ENCODE measurements around the gene CELSR1. TPM values are rescaled to one million over a fixed set of nuclear protein-coding genes. Genes with fewer than 3 reads are reported as not detected.

The CELSR1 gene
- total and polyA plus RNA-seq, 2 of the 13 experiments (the other 11 are each of a cell fraction or from before 2014, with no cell fraction given): 0.78 to 1.8 TPM

GRCh38 chr22:46542011-46542985, 4.9 kb upstream of the CELSR1 start (continued):
- TF ChIP-seq ZNF639 (CRISPR knock-in tag; conservative IDR thresholded peaks at IDR 0.05) (no peak), CREM (IDR thresholded peaks at IDR 0.05) (no peak), CREM (CRISPR knock-in tag; IDR thresholded peaks at IDR 0.05) (no peak), ZNF225 (CRISPR knock-in tag; IDR thresholded peaks at IDR 0.05) (peak; percentile 88; the same call in 1 of the 2 replicates), NR2F2 (IDR thresholded peaks at IDR 0.05; ENCODE audit: borderline replicate concordance, low read depth) (no peak), KDM3A (CRISPR knock-in tag; IDR thresholded peaks at IDR 0.05; ENCODE audit: low read depth) (peak; percentile 50; the same call in 1 of the 2 replicates), ZNF790 (CRISPR knock-in tag; IDR thresholded peaks at IDR 0.05; ENCODE audit: borderline replicate concordance) (no peak), MXD1 (CRISPR knock-in tag; IDR thresholded peaks at IDR 0.05) (peak; percentile 46; the same call in 1 of the 2 replicates), ZNF691 (CRISPR knock-in tag; IDR thresholded peaks at IDR 0.05; ENCODE audit: borderline replicate concordance, low read depth) (peak; percentile 70; the same call in 1 of the 2 replicates), ZNF124 (CRISPR knock-in tag; IDR thresholded peaks at IDR 0.05) (no peak), SIN3B (IDR thresholded peaks at IDR 0.05; ENCODE audit: low read length) (no peak), ZNF772 (CRISPR knock-in tag; IDR thresholded peaks at IDR 0.05) (no peak), KDM2A (CRISPR knock-in tag; IDR thresholded peaks at IDR 0.05; ENCODE audit: borderline replicate concordance, low read depth) (peak; percentile 63; the same call in 1 of the 2 replicates), THAP9 (CRISPR knock-in tag; IDR thresholded peaks at IDR 0.05; ENCODE audit: borderline replicate concordance) (peak; percentile 55; the same call in 1 of the 2 replicates), GATA4 (IDR thresholded peaks at IDR 0.05; ENCODE audit: borderline replicate concordance, low read depth) (no peak), NFYB (CRISPR knock-in tag; IDR thresholded peaks at IDR 0.05) (peak; percentile 16; the same call in 1 of the 2 replicates), KAT2B (IDR thresholded peaks at IDR 0.05; ENCODE audit: borderline replicate concordance, low read depth, low read length) (no peak), ZNF644 (CRISPR knock-in tag; IDR thresholded peaks at IDR 0.05; ENCODE audit: low read depth) (no peak), ZFP1 (CRISPR knock-in tag; IDR thresholded peaks at IDR 0.05) (no peak)
- TF ChIP-seq, protein P1, sequence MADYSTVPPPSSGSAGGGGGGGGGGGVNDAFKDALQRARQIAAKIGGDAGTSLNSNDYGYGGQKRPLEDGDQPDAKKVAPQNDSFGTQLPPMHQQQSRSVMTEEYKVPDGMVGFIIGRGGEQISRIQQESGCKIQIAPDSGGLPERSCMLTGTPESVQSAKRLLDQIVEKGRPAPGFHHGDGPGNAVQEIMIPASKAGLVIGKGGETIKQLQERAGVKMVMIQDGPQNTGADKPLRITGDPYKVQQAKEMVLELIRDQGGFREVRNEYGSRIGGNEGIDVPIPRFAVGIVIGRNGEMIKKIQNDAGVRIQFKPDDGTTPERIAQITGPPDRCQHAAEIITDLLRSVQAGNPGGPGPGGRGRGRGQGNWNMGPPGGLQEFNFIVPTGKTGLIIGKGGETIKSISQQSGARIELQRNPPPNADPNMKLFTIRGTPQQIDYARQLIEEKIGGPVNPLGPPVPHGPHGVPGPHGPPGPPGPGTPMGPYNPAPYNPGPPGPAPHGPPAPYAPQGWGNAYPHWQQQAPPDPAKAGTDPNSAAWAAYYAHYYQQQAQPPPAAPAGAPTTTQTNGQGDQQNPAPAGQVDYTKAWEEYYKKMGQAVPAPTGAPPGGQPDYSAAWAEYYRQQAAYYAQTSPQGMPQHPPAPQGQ (CRISPR knock-in tag; IDR thresholded peaks at IDR 0.05; ENCODE audit: borderline replicate concordance): no peak
